ENCODE results near the gene APC2.
"Not testable (repeated sequence)": the region's sequence is repeated elsewhere in the genome, so short reads cannot be mapped to it uniquely, and the experiment has no call there.

The APC2 gene

DNA sequence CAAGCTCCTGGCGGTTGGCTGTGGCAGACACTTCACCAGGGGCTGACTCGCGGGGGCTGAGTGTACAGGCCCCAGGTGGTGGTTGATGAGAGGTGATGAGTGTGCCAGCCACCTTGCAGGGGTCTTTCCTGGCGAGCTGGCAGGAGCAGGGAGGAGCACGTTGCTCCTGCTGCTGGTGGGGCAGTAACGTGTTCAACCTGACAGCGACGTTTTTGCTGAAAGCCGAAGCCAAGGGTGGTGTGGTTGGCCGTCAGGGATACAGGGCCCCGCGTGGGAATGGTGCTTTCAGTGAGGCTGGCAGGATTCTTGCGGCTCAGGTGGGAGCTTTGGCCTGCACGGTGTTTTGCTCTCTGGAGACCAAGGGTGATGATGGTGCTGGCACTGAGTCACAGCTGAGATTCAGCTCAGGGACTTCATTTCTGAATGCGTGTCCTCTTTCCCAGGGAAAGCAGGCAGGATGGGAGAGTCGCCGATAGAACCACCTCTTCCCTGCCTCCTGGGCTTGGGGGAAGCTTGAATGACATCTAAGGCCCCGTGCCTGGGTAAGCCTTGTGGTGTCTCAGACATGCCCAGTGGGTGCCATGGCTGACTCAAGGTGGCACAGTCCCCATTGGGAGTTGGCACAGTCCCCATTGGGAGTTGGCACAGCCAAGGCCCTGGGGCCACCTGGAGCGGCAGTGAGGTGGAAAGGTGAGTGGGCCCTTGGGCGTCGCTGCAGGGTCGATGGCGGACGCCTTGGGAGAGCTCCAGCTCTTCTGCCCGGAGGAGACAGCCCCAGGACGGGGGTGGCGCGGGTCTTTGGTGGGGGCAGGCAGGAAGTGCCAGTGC lies 33.7 kb upstream of the APC2 start:
- no peaks in the 10 kb centered on the region for H3K9me3 Mint-ChIP-seq
- H3K27ac Mint-ChIP-seq = peak overlapping the region; percentile 87 to 95 (median 92)
- H3K27me3 Mint-ChIP-seq (ENCODE audit: low read depth) = no peaks in the 10 kb centered on the region
- TF ChIP-seq, protein P1, sequence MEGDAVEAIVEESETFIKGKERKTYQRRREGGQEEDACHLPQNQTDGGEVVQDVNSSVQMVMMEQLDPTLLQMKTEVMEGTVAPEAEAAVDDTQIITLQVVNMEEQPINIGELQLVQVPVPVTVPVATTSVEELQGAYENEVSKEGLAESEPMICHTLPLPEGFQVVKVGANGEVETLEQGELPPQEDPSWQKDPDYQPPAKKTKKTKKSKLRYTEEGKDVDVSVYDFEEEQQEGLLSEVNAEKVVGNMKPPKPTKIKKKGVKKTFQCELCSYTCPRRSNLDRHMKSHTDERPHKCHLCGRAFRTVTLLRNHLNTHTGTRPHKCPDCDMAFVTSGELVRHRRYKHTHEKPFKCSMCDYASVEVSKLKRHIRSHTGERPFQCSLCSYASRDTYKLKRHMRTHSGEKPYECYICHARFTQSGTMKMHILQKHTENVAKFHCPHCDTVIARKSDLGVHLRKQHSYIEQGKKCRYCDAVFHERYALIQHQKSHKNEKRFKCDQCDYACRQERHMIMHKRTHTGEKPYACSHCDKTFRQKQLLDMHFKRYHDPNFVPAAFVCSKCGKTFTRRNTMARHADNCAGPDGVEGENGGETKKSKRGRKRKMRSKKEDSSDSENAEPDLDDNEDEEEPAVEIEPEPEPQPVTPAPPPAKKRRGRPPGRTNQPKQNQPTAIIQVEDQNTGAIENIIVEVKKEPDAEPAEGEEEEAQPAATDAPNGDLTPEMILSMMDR (IDR thresholded peaks at IDR 0.05; ENCODE audit: unreplicated experiment in 3 of 3) = no peak
- H3K36me3 Mint-ChIP-seq (ENCODE audit: low read depth) = peaks cover 27% of the 10 kb centered on the region
- H3K4me3 Mint-ChIP-seq = peak overlapping the region; percentile 48 to 65 (median 59)
- peaks cover 67% of the 10 kb centered on the region for H3K4me1 Mint-ChIP-seq

DNA sequence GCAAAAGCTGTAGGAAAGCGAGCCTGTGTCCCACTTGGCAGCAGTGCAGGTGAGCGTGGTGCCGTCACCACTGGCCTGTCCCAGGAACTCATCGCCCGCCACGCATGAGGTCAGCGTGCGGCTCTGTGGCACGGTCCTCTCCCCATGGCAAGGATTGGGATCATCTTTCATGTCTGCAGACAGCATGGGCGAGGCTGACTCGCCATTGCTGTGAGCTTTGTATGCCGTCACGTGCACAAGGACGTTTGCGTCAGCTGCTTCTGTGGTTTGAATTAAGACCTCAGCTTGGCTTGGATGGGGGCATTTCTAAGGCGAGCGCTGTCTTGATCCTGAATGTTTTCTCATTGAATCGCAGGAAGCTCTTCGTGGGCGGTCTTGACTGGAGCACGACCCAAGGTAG lies 32.8 kb upstream of the APC2 start:
- Mint-ChIP-seq H3K9me3 (no peaks in the 10 kb centered on the region), H3K27me3 (ENCODE audit: low read depth) (no peaks in the 10 kb centered on the region), H3K36me3 (ENCODE audit: low read depth) (peaks cover 27% of the 10 kb centered on the region), H3K27ac (peak overlapping the region; percentile 89 to 95 (median 92)), H3K4me3 (peak overlapping the region; percentile 61 to 70 (median 70)), H3K4me1 (peaks cover 61% of the 10 kb centered on the region)
- TF ChIP-seq, protein P1 (IDR thresholded peaks at IDR 0.05; ENCODE audit: unreplicated experiment in 3 of 3) = no peak

DNA sequence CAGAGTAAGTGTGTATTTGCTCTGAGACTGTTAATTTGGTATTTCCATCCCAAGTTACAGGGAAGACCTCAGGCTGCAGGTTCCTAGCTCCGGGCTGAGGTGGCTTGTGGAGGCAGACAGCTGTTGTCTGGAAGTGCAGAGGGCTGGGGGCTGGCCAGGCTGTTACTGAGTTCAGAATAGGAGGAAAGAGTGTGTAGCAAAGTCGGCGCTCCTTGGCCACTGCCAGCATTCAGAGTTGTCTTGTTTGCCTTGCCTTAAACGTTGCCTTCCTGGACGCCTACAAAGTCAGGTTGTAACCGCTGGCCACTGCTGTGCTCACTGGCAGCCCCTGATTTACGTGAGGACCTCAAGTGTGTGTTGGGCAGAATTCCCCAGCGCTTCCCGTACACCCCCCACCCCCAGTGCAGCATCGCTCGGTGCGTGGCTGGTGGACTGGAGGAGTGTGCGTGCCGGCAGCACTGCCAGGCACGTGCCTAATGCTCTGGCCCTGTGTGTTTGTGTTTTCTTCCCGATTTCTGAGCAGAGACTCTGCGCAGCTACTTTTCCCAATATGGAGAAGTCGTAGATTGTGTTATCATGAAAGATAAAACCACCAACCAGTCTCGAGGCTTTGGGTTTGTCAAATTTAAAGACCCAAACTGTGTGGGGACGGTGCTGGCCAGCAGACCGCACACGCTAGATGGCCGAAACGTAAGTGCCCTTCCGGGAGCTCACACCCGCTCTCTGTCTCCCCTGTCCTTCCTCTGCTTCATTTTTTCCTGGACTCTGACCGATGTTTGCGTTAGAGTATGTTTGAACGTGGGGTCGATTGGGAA lies 32.0 kb upstream of the APC2 start:
- Mint-ChIP-seq H3K4me3 (peak overlapping the region; percentile 61 to 70 (median 70)), H3K9me3 (no peaks in the 10 kb centered on the region), H3K4me1 (peaks cover 68% of the 10 kb centered on the region), H3K27ac (peak overlapping the region; percentile 89 to 95 (median 92)), H3K36me3 (ENCODE audit: low read depth) (peaks cover 35% of the 10 kb centered on the region), H3K27me3 (ENCODE audit: low read depth) (no peaks in the 10 kb centered on the region)
- TF ChIP-seq, protein P1 (IDR thresholded peaks at IDR 0.05; ENCODE audit: unreplicated experiment in 3 of 3) = no peak

GRCh38 chr19:1418496-1418775 lies 31.5 kb upstream of the APC2 start:
- Mint-ChIP-seq H3K36me3 (ENCODE audit: low read depth) (peaks cover 40% of the 10 kb centered on the region), H3K4me1 (peaks cover 70% of the 10 kb centered on the region), H3K4me3 (peak overlapping the region in 1 of 3 experiments; percentile 70), H3K27ac (peak overlapping the region; percentile 89 to 95 (median 92)), H3K9me3 (no peaks in the 10 kb centered on the region), H3K27me3 (ENCODE audit: low read depth) (no peaks in the 10 kb centered on the region)
- TF ChIP-seq, protein P1 (IDR thresholded peaks at IDR 0.05; ENCODE audit: unreplicated experiment in 3 of 3) = no peak

GRCh38 chr19:1418951-1419738 lies 30.8 kb upstream of the APC2 start:
- Mint-ChIP-seq H3K4me3 (peak overlapping the region in 1 of 3 experiments; percentile 50), H3K27me3 (ENCODE audit: low read depth) (no peaks in the 10 kb centered on the region)

DNA sequence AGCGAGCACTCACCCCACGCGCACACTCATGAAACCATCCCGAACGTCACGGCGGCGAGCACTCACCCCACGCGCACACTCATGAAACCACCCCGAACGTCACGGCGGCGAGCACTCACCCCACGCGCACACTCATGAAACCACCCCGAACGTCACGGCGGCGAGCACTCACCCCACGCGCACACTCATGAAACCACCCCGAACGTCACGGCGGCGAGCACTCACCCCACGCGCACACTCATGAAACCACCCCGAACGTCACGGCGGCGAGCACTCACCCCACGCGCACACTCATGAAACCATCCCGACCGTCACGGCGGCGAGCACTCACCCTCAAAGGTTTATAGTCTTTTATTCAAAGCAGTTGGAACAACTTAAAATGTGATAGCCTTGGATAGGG lies 29.8 kb upstream of the APC2 start:
- not testable (repeated sequence) for H3K27me3 Mint-ChIP-seq (ENCODE audit: low read depth); H3K4me3 Mint-ChIP-seq; H3K27ac Mint-ChIP-seq; H3K9me3 Mint-ChIP-seq
- Mint-ChIP-seq H3K4me1 (peaks cover 75% of the 10 kb centered on the region), H3K36me3 (ENCODE audit: low read depth) (peaks cover 51% of the 10 kb centered on the region)

More at GRCh38 chr19:1418951-1419738, 30.8 kb upstream of the APC2 start:
- Mint-ChIP-seq H3K4me1 (peaks cover 70% of the 10 kb centered on the region), H3K36me3 (ENCODE audit: low read depth) (peaks cover 44% of the 10 kb centered on the region), H3K9me3 (no peaks in the 10 kb centered on the region), H3K27ac (peak overlapping the region; percentile 22 to 85 (median 69))
- TF ChIP-seq, protein P1 (IDR thresholded peaks at IDR 0.05; ENCODE audit: unreplicated experiment in 3 of 3) = no peak

Measured in nephron (organoid).